HepG2 (cell line): Measurements from ENCODE around the gene SPRR2E. TPM values are rescaled to one million over a fixed set of nuclear protein-coding genes. Genes with fewer than 3 reads are reported as not detected.

ENCODE experiments used
- ATAC-seq: fragments of 200-7000 bp; cut with Tn5 transposase; 3 replicates; pipeline ENCODE4 v1.9.1; 2020; ENCODE audit warnings: mild to moderate bottlenecking, moderate library complexity
- BruUV-seq: library from RNA; stranded (reverse); fragments of 400-500 nt; replicated peaks from 2 replicates; lab custom pipeline; 2021; lab: Mats Ljungman, UMichigan
- CTCF ChIA-PET: fragments of 300-600 bp; formaldehyde crosslinking; extraction: SDS; loops from one replicate; lab custom pipeline; 2021; ENCODE audit warnings: low total read pairs, inconsistent platforms, low intra/inter-chr PET ratio; lab: Yijun Ruan, JAX
- POLR2A ChIA-PET: fragments of 350-600 bp; sonication (Branson Sonifier 250); formaldehyde crosslinking; loops from one replicate; lab custom pipeline; 2020; ENCODE audit warnings: antibody characterized with exemption, inconsistent platforms; lab: Yijun Ruan, JAX
- DNase-seq: peaks from one replicate; pipeline ENCODE4 v3.0.0-alpha.2; 2015; ENCODE audit warnings: low spot score
- FAIRE-seq: peaks from 3 replicates; lab custom pipeline; 2011; peaks lifted over from hg19 to GRCh38; lab: Jason Lieb, UNC
- H2AFZ ChIP-seq: one replicate; pipeline ENCODE4 v1.6.1; 2011; ENCODE audit warnings: low read length, inconsistent platforms
- H3K27ac ChIP-seq: fragments of 300-600 bp; 3 replicates; pipeline ENCODE4 v1.8.0; 2011; ENCODE audit warnings: mixed run types, mild to moderate bottlenecking, mixed read lengths, low read length, inconsistent platforms; ENCODE audit not compliant: insufficient read depth; ENCODE audit errors: extremely low read length
- H3K27me3 ChIP-seq, 2 experiments: fragments of 200-600 bp in 1 of 2; 2 replicates in 1 of 2; 3 replicates in 1 of 2; pipeline versions ENCODE4 v1.6.0 to v1.8.0; 2011; ENCODE audit warnings: low read length in 2 of 2, mild to moderate bottlenecking in 2 of 2, moderate library complexity in 2 of 2, inconsistent platforms in 1 of 2; ENCODE audit not compliant: insufficient read depth in 2 of 2, control insufficient read depth in 1 of 2
- H3K36me3 ChIP-seq, 2 experiments: fragments of 200-600 bp in 1 of 2; replicated peaks in 1 of 2; 2 replicates in 1 of 2; 3 replicates in 1 of 2; pipeline versions ENCODE4 v1.5.1 to v1.8.0; 2011; ENCODE audit warnings: low read length in 2 of 2, inconsistent platforms in 1 of 2; ENCODE audit not compliant: insufficient read depth in 2 of 2, control insufficient read depth in 1 of 2
- H3K4me1 ChIP-seq: 2 replicates; pipeline ENCODE4 v1.5.1; 2012; ENCODE audit warnings: low read length, inconsistent platforms; ENCODE audit not compliant: insufficient read depth
- H3K4me2 ChIP-seq: 2 replicates; pipeline ENCODE4 v1.6.0; 2011; ENCODE audit warnings: low read depth, low read length, inconsistent platforms
- H3K4me3 ChIP-seq, 3 experiments: fragments of 200-600 bp in 1 of 3; sonication (generic), shearing (Covaris generic) in 1 of 3; replicated peaks in 1 of 3; 2 replicates each; pipeline ENCODE4 v1.5.1; 2011 to 2016; ENCODE audit warnings: low read length in 3 of 3, inconsistent platforms in 2 of 3, low read depth in 2 of 3, mild to moderate bottlenecking in 2 of 3, control low read depth in 1 of 3, mixed read lengths in 1 of 3; ENCODE audit not compliant: insufficient read depth in 1 of 3
- H3K79me2 ChIP-seq: one replicate; pipeline ENCODE4 v1.6.1; 2011; ENCODE audit warnings: low read length, inconsistent platforms; ENCODE audit not compliant: insufficient read depth
- H3K9ac ChIP-seq: 2 replicates; pipeline ENCODE4 v1.6.0; 2011; ENCODE audit warnings: mild to moderate bottlenecking, low read depth, low read length, inconsistent platforms; ENCODE audit not compliant: insufficient read depth
- H3K9me3 ChIP-seq: 2 replicates; pipeline ENCODE4 v1.5.1; 2012; ENCODE audit warnings: mild to moderate bottlenecking, low read length
- H4K20me1 ChIP-seq: 2 replicates; pipeline ENCODE4 v1.6.0; 2011; ENCODE audit warnings: inconsistent platforms, mild to moderate bottlenecking, low read length, moderate library complexity; ENCODE audit not compliant: insufficient read depth
- AKNA ChIP-seq: sonication (generic); formaldehyde crosslinking; IDR thresholded peaks from 2 replicates; pipeline ENCODE4 v1.4.0; 2020; ENCODE audit warnings: missing genetic modification reagents, borderline replicate concordance
- GPBP1L1 ChIP-seq: sonication (generic); formaldehyde crosslinking; IDR thresholded peaks from 2 replicates; pipeline ENCODE4 v1.5.0; 2020; ENCODE audit warnings: mild to moderate bottlenecking, missing genetic modification reagents
- KDM3A ChIP-seq: IDR thresholded peaks from 2 replicates; pipeline ENCODE4 v1.6.1; 2018; ENCODE audit warnings: low read depth, missing compliant biosample characterization
- POLR2A ChIP-seq, 2 experiments: IDR thresholded peaks; 2 replicates each; pipeline ENCODE4 v1.6.1; 2011; ENCODE audit warnings: low read depth in 2 of 2, low read length in 2 of 2, mild to moderate bottlenecking in 1 of 2, moderate library complexity in 1 of 2; ENCODE audit not compliant: insufficient read depth in 1 of 2
- RARG ChIP-seq: sonication (generic); formaldehyde crosslinking; IDR thresholded peaks from 2 replicates; pipeline ENCODE4 v1.4.0; 2020; ENCODE audit warnings: low read depth, mild to moderate bottlenecking, missing genetic modification reagents
- STAG1 ChIP-seq: sonication (generic); formaldehyde crosslinking; IDR thresholded peaks from 2 replicates; pipeline ENCODE4 v1.4.0; 2020; ENCODE audit warnings: missing genetic modification reagents
- TERF1 ChIP-seq: sonication (generic); formaldehyde crosslinking; IDR thresholded peaks from 2 replicates; pipeline ENCODE4 v1.8.0; 2022; ENCODE audit warnings: mild to moderate bottlenecking, missing genetic modification reagents, moderate library complexity
- U2AF2 ChIP-seq: fragments of 200-400 bp; formaldehyde crosslinking; IDR thresholded peaks from 2 replicates; pipeline ENCODE4 v1.6.1; 2017; ENCODE audit warnings: low read depth, mild to moderate bottlenecking, low read length
- ZBTB33 ChIP-seq: sonication (generic); formaldehyde crosslinking; IDR thresholded peaks from 2 replicates; pipeline ENCODE4 v1.4.0; 2020; ENCODE audit warnings: missing genetic modification reagents
- ZFP91 ChIP-seq: sonication (generic); formaldehyde crosslinking; IDR thresholded peaks from 2 replicates; pipeline ENCODE4 v1.9.0; 2022; ENCODE audit warnings: missing genetic modification reagents, mild to moderate bottlenecking, borderline replicate concordance
- ZNF124 ChIP-seq: sonication (generic); formaldehyde crosslinking; IDR thresholded peaks from 2 replicates; pipeline ENCODE4 v1.4.0; 2020; ENCODE audit warnings: missing genetic modification reagents
- ZNF513 ChIP-seq: sonication (generic); formaldehyde crosslinking; conservative IDR thresholded peaks from 2 replicates; pipeline ENCODE4 v1.5.0; 2020; ENCODE audit warnings: missing genetic modification reagents
- WGBS: methylation state at CpG from one replicate; pipeline ENCODE4 v1.1.6; 2017; ENCODE audit warnings: low lambda C conversion rate; 5-methylcytosine and 5-hydroxymethylcytosine counted together
- in situ Hi-C: cut with HindIII; loops from 2 replicates; pipeline ENCODE4 v1.10.0; 2017; ENCODE audit warnings: low pct_unique_long_range_greater_than_20kb; ENCODE audit not compliant: extremely low pct_ligation_motif_present
- intact Hi-C: fragments of 100-400 bp; cut with micrococcal nuclease; formaldehyde crosslinking; loops from one replicate; pipeline ENCODE4 v1.10.0; 2022; ENCODE audit not compliant: unreplicated experiment
- polyA plus RNA-seq, 8 experiments: library from polyadenylated mRNA; depleted of rRNA in 3 of 8; stranded (reverse) in 7 of 8; unstranded in 1 of 8; fragments of >200 nt; fragmentation: Illumina TruSeq in 4 of 8; extraction: Trizol in 4 of 8; gene quantifications; 2 replicates each; pipeline versions ENCODE4 v1.2.1 to v1.2.3, GENCODE V29; 2011 to 2016; ENCODE audit warnings: low read depth in 4 of 8, missing spikeins in 1 of 8, mixed read lengths in 1 of 8; ENCODE audit not compliant: insufficient read depth in 1 of 8
- total RNA-seq, 5 experiments: library from RNA; depleted of rRNA; stranded (reverse); fragments of >200 nt; fragmentation: Illumina TruSeq; extraction: Trizol; gene quantifications; 2 replicates each; pipeline ENCODE4 v1.2.3, GENCODE V29; 2016; ENCODE audit warnings: low read depth in 1 of 5

SPRR2E gene
- total and polyA plus RNA-seq, 2 of the 13 experiments (the other 11 are each of a cell fraction or from before 2014, with no cell fraction given): not detected

GRCh38 chr1:153057375-153057774 lies 37.0 kb downstream of the SPRR2E start, which contains the start of gene SPRR2A:
TSS of gene SPRR2A (minus strand) at chr1:153057512. CDS start at chr1:153056735, 777 bp downstream.
- DNase-seq: no peak
- intact Hi-C loops: no loop called here
- TF ChIP-seq AKNA (CRISPR knock-in tag) (no peak), POLR2A (IDR thresholded peaks at IDR 0.05; ENCODE audit: insufficient read depth in 1 of 2, low read depth in 2 of 2, low read length in 2 of 2) (no peak), ZBTB33 (CRISPR knock-in tag) (no peak), RARG (CRISPR knock-in tag) (no peak), TERF1 (no peak), U2AF2 (no peak), ZNF513 (CRISPR knock-in tag) (no peak), STAG1 (no peak), GPBP1L1 (CRISPR knock-in tag) (no peak), ZNF124 (no peak), KDM3A (CRISPR knock-in tag) (no peak), ZFP91 (CRISPR knock-in tag) (no peak)

More at GRCh38 chr1:153057375-153057774, 37.0 kb downstream of the SPRR2E start, which contains the start of gene SPRR2A:
- no peaks in the 10 kb centered on the region for H3K79me2 ChIP-seq
- ChIA-PET POLR2A (no interaction called here), CTCF (no interaction called here)
- WGBS: 0% methylated on average over 2 of the region's 2 CpGs
- no peaks in the 10 kb centered on the region for H3K4me1 ChIP-seq
- no peaks in the 10 kb centered on the region for H3K36me3 ChIP-seq
- H3K4me3 ChIP-seq: no peak within 1 kb of the TSS
- no peaks in the 10 kb centered on the region for H3K9me3 ChIP-seq
- H3K4me2 ChIP-seq: no peak within 1 kb of the TSS
- no peak within 1 kb of the TSS for H3K27ac ChIP-seq
- ATAC-seq: no peak
- in situ Hi-C loops: no loop called here
- no peak within 1 kb of the TSS for H3K9ac ChIP-seq
- H3K27me3 ChIP-seq: no peaks in the 10 kb centered on the region
- no TSS peak for BruUV-seq
- no peak within 1 kb of the TSS for H2AFZ ChIP-seq
- no peak for FAIRE-seq
- no peaks in the 10 kb centered on the region for H4K20me1 ChIP-seq
